ENCODE measurements around the gene HTRA1. TPM values are rescaled to one million over a fixed set of nuclear protein-coding genes. Genes with fewer than 3 reads are reported as not detected.

The HTRA1 gene
- total RNA-seq, 1 experiment from 2014 or later: 42.1 TPM

GRCh38 chr10:122526892-122527291, 65.5 kb downstream of the HTRA1 start:
- in situ Hi-C loops (cut with HindIII; ENCODE audit: low pct_unique_long_range_greater_than_20kb, low sequenced_read_pairs): no loop called here

GRCh38 chr10:122530177-122530576, 68.8 kb downstream of the HTRA1 start:
- no peak for DNase-seq (ENCODE audit: low read depth)
- in situ Hi-C loops (cut with HindIII; ENCODE audit: low pct_unique_long_range_greater_than_20kb, low sequenced_read_pairs): no loop called here

More at GRCh38 chr10:122526892-122527291, 65.5 kb downstream of the HTRA1 start:
- DNase-seq (ENCODE audit: low read depth): no peak

DNA sequence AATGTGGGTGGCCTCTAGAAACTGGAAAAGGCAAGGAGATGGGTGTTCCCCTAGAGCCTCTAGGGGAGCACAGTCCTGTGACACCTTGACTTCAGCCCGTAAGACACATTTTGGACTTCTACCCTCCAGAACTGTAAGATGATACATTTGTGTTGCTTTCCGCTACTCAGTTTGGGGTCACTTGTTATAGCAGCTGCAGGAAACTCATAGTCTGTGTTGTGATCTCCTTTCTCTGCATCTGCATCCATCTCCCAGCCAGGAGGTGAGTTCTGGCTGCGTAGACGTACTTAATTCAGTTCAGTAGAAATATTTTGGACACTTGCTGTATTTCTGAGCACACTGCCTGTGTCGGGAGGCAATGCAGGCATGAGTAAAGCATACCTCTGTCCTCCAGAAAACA, 69.9 kb downstream of the HTRA1 start:
- in situ Hi-C loops (cut with HindIII; ENCODE audit: low pct_unique_long_range_greater_than_20kb, low sequenced_read_pairs): no loop called here
- no peak for DNase-seq (ENCODE audit: low read depth)

DNA sequence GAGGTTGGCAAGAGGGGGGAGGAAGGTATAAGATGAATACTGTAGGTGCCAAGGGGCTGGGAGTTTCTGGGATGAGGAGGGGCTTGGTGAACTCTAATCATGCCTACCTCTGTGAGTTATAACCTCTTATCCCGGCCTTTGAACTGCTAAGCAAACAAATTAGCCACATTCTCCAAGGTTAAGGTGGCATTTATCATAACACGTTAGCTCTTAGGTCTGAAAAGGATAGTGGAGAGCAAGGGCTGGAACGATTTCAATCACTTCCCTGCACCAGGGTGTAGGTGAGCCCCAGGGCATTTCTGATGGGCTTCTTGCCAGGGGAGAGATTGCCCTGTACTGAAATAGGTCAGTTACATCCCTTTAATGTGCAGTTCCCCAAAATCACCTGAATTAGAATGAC, 70.6 kb downstream of the HTRA1 start:
- in situ Hi-C loops (cut with HindIII; ENCODE audit: low pct_unique_long_range_greater_than_20kb, low sequenced_read_pairs): no loop called here
- DNase-seq (ENCODE audit: low read depth): no peak

DNA sequence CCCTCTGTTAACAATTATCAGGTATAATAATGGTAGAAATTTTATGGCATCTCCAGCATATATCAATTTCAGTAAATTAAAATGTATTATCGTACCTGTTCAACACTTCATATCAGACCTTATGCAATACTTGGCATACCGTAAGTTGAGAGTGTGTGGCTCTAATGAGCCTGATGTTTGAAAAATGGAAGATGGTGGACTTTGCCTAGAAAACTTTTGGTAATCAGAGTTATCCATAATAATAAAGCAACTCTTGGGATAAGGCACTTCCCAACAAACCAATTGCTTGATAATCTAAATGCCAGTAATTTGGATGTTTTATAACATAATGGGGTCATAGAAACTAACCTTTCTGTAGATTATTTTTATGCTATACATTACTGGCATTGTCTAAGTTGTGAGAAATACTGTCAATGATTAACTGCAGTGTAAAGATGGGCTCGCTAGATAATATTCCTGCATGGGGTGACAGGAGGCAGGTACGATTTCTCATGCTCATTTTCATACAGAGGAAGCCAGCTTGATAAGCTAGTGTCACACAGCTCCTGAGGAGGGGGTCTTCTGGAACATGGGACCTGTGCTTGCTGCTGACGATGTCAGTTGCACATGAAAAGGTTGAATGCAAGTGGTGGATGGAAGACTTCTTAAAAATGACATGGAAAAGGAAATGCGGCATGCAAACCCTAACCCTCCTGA, 71.4 kb downstream of the HTRA1 start:
- in situ Hi-C loops (cut with HindIII; ENCODE audit: low pct_unique_long_range_greater_than_20kb, low sequenced_read_pairs): no loop called here
- DNase-seq (ENCODE audit: low read depth): no peak

DNA sequence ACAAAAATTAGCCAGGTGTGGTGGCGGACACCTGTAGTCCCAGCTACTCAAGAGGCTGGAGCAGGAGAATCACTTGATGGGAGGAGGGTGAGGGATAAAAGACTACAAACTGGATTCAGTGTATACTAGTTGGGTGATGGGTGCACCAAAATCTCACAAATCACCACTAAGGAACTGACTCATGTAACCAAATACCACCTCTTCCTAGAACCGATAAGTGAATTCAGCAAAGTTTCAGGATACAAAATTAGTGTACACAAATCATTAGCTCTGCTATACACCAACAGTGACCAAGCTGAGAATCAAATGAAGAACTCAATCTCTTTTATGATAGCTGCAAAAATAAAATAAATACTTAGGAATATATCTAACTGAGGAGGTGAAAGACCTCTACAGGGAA, 76.2 kb downstream of the HTRA1 start:
- no peak for DNase-seq (ENCODE audit: low read depth)
- in situ Hi-C loops (cut with HindIII; ENCODE audit: low pct_unique_long_range_greater_than_20kb, low sequenced_read_pairs): no loop called here

DNA sequence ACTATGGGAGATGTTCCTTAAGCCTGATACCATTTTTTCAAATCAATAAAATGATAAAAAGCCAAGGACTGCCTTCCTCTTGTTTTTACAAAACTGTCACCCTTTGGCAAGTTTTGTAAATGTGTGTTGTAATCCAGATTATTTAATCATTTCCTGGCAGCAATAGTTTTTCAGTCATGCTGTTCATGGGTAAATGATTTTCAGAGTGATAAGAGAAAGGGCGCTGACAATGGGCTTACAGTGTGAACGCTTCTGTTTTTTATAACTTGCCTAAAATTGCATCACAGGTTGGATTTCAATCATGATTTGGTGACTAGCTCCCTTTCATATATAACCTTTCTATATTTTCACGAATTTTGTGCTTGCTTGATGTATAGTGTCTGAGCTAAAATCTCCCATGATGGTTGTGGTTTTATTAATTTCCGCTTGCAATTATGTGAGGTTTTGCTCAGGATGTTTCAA, 80.2 kb downstream of the HTRA1 start:
- DNase-seq (ENCODE audit: low read depth): no peak
- in situ Hi-C loops (cut with HindIII; ENCODE audit: low pct_unique_long_range_greater_than_20kb, low sequenced_read_pairs): no loop called here

GRCh38 chr10:122543676-122544445, 82.5 kb downstream of the HTRA1 start:
- no peak for DNase-seq (ENCODE audit: low read depth)
- in situ Hi-C loops (cut with HindIII; ENCODE audit: low pct_unique_long_range_greater_than_20kb, low sequenced_read_pairs): no loop called here

- in situ Hi-C loops (cut with HindIII; ENCODE audit: low pct_unique_long_range_greater_than_20kb, low sequenced_read_pairs): no loop called here
- no peak for DNase-seq (ENCODE audit: low read depth)
Observed at GRCh38 chr10:122544493-122544892, 83.1 kb downstream of the HTRA1 start.

DNA sequence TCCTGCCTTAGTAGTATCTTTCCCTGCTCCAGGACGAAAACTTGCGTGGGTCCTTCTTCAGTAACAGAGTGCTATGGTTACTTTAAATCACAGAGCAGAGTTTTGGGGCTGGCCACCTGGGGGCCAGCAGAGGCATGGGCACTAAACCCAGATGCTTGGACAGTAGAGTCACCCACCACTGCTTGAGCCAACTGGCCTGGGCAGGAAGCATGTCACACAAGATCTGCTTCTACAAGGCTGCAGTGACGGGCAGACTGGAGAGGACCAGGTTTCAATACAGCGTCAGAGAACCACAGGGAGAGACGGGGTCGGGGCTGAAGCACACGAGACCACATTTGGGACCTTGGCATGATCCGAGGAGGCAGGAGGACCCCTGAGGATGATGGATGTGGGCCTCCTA, 84.9 kb downstream of the HTRA1 start:
- in situ Hi-C loops (cut with HindIII; ENCODE audit: low pct_unique_long_range_greater_than_20kb, low sequenced_read_pairs): no loop called here
- no peak for DNase-seq (ENCODE audit: low read depth)

DNA sequence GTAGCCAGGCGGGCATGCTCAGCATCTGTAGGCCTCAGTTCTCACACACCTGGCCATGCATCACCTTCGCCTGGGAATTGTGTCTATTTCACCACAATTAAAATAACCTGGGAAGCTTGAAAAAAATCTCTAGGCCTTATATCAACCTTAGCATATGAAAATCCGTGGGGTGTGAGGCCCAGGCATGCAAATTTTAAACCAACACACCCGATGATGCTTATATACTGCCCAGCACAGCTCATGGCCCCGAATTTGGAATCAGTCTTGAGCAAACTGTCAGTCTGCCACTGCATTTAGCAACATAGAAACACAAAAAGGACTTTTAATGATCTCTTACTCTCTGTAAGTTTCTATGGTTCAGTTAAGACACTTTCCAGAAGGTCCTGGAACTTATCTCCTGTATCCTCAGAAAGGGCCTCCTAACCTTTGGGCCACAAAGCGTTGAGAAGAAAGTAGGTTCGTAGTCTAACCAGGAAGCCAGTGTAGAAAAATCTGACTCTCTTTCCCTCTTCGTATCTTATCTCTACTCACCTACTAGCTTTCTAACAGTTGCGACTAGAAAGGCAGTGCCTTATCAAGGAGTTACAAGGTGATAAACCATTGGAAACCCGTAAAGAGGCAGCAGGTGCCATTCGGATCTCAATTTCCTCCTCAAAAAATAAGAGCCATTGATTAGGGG, 87.2 kb downstream of the HTRA1 start:
- in situ Hi-C loops (cut with HindIII; ENCODE audit: low pct_unique_long_range_greater_than_20kb, low sequenced_read_pairs): no loop called here
- no peak for DNase-seq (ENCODE audit: low read depth)

- in situ Hi-C loops (cut with HindIII; ENCODE audit: low pct_unique_long_range_greater_than_20kb, low sequenced_read_pairs): no loop called here
- no peak for DNase-seq (ENCODE audit: low read depth)
Observed at GRCh38 chr10:122549636-122550035, 88.3 kb downstream of the HTRA1 start.

- no peak for DNase-seq (ENCODE audit: low read depth)
- in situ Hi-C loops (cut with HindIII; ENCODE audit: low pct_unique_long_range_greater_than_20kb, low sequenced_read_pairs): no loop called here
Observed at GRCh38 chr10:122550427-122550826, 89.1 kb downstream of the HTRA1 start.

DNA sequence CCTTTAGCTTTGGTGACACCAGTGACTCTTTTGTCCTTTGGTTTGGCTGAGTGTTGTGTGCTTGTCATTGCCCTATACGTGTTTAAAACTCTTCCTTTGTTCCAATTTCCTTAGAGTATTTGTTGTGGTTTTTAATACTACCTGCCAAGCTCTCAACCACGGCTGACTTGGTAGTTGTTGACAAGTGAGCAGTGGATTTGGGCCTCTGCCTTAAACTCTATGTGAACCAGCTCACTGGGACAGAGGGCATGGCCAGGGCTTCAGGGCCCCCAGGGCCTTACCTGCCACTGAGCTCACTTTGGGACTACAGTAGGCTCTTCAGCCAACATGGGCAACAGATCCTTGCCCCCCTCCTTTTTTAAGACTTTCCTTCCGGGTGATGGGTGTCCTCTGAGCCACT, 89.6 kb downstream of the HTRA1 start:
- no peak for DNase-seq (ENCODE audit: low read depth)
- in situ Hi-C loops (cut with HindIII; ENCODE audit: low pct_unique_long_range_greater_than_20kb, low sequenced_read_pairs): no loop called here

GRCh38 chr10:122551450-122551849, 90.1 kb downstream of the HTRA1 start:
- in situ Hi-C loops (cut with HindIII; ENCODE audit: low pct_unique_long_range_greater_than_20kb, low sequenced_read_pairs): no loop called here

GRCh38 chr10:122553341-122553740, 92.0 kb downstream of the HTRA1 start:
- in situ Hi-C loops (cut with HindIII; ENCODE audit: low pct_unique_long_range_greater_than_20kb, low sequenced_read_pairs): no loop called here
- DNase-seq (ENCODE audit: low read depth): no peak

More at GRCh38 chr10:122551450-122551849, 90.1 kb downstream of the HTRA1 start:
- DNase-seq (ENCODE audit: low read depth): no peak

- DNase-seq (ENCODE audit: low read depth): no peak
- in situ Hi-C loops (cut with HindIII; ENCODE audit: low pct_unique_long_range_greater_than_20kb, low sequenced_read_pairs): no loop called here
Observed at GRCh38 chr10:122554131-122555036, 93.0 kb downstream of the HTRA1 start.

GRCh38 chr10:122555442-122555841, 94.1 kb downstream of the HTRA1 start:
- no peak for DNase-seq (ENCODE audit: low read depth)
- in situ Hi-C loops (cut with HindIII; ENCODE audit: low pct_unique_long_range_greater_than_20kb, low sequenced_read_pairs): no loop called here
